PC-3 (cell line): ENCODE measurements around the gene ZBTB7B. TPM values are rescaled to one million over a fixed set of nuclear protein-coding genes. Genes with fewer than 3 reads are reported as not detected.

Source experiments
- ATAC-seq: fragments of 200-7000 bp; cut with Tn5 transposase; 2 replicates; pipeline ENCODE4 v1.9.1; 2020; ENCODE audit warnings: mild to moderate bottlenecking, moderate library complexity
- BruUV-seq: library from RNA; stranded (reverse); fragments of 400-500 nt; replicated peaks from 2 replicates; lab custom pipeline; 2021; lab: Mats Ljungman, UMichigan
- CTCF ChIA-PET: fragments of 300-600 bp; sonication (Branson Sonifier 250); formaldehyde crosslinking; loops from one replicate; lab custom pipeline; 2022; ENCODE audit warnings: antibody characterized with exemption; lab: Charles Lee
- POLR2A ChIA-PET: fragments of 300-600 bp; sonication (Branson Sonifier 250); formaldehyde crosslinking; loops from one replicate; lab custom pipeline; 2022; ENCODE audit warnings: antibody characterized with exemption; ENCODE audit not compliant: unreplicated experiment; lab: Charles Lee
- DNase-seq: peaks from one replicate; pipeline ENCODE4 v3.0.0-alpha.2; 2015
- H2AFZ ChIP-seq: fragments of 300-600 bp; sonication (generic); 2 replicates; pipeline ENCODE4 v1.6.0; 2016; ENCODE audit warnings: antibody characterized with exemption, low read length
- H3F3A ChIP-seq: fragments of 300-600 bp; sonication (generic); one replicate; pipeline ENCODE4 v1.6.0; 2017; ENCODE audit warnings: antibody characterized with exemption, low read length, control low read depth, mild to moderate bottlenecking; ENCODE audit not compliant: unreplicated experiment
- H3K27ac ChIP-seq: fragments of 300-600 bp; sonication (generic); 2 replicates; pipeline ENCODE4 v1.5.1; 2016; ENCODE audit warnings: mild to moderate bottlenecking, low read length
- H3K27me3 ChIP-seq: fragments of 300-600 bp; sonication (generic); 2 replicates; pipeline ENCODE4 v1.6.1; 2016; ENCODE audit warnings: low read length, mixed read lengths
- H3K36me3 ChIP-seq: fragments of 300-600 bp; sonication (generic); 2 replicates; pipeline ENCODE4 v1.6.1; 2016; ENCODE audit warnings: low read depth, mixed run types, low read length, mixed read lengths
- H3K4me1 ChIP-seq: fragments of 300-600 bp; sonication (generic); 2 replicates; pipeline ENCODE4 v1.5.1; 2016; ENCODE audit warnings: low read length; ENCODE audit not compliant: insufficient read depth
- H3K4me2 ChIP-seq: fragments of 300-600 bp; sonication (generic); 2 replicates; pipeline ENCODE4 v1.6.0; 2016; ENCODE audit warnings: low read length
- H3K4me3 ChIP-seq: fragments of 300-600 bp; sonication (generic); 2 replicates; pipeline ENCODE4 v1.5.1; 2016; ENCODE audit warnings: mild to moderate bottlenecking, low read length, mixed read lengths
- H3K79me2 ChIP-seq: fragments of 300-600 bp; sonication (generic); 2 replicates; pipeline ENCODE4 v1.6.1; 2017; ENCODE audit warnings: low read length, mixed read lengths
- H3K9ac ChIP-seq: fragments of 300-600 bp; sonication (generic); 2 replicates; pipeline ENCODE4 v1.6.0; 2016; ENCODE audit warnings: mild to moderate bottlenecking, low read length
- H3K9me2 ChIP-seq: fragments of 300-600 bp; sonication (generic); replicated peaks from 2 replicates; pipeline ENCODE4 v1.6.1; 2016; ENCODE audit warnings: mixed run types, low read length, mixed read lengths
- H3K9me3 ChIP-seq: fragments of 300-600 bp; sonication (generic); 2 replicates; pipeline ENCODE4 v1.6.1; 2016; ENCODE audit warnings: low read length, mixed read lengths
- H4K20me1 ChIP-seq: fragments of 300-600 bp; sonication (generic); 2 replicates; pipeline ENCODE4 v1.6.1; 2016; ENCODE audit warnings: low read length, mixed read lengths
- EZH2 ChIP-seq: fragments of 300-600 bp; sonication (generic); IDR thresholded peaks from one replicate; pipeline ENCODE4 v1.6.1; 2017; ENCODE audit warnings: antibody characterized with exemption, mild to moderate bottlenecking, low read length; ENCODE audit not compliant: unreplicated experiment
- EZH2phosphoT487 ChIP-seq: fragments of 300-600 bp; sonication (generic); IDR thresholded peaks from 2 replicates; pipeline ENCODE4 v1.6.1; 2018; ENCODE audit warnings: mild to moderate bottlenecking, antibody characterized with exemption, low read length, borderline replicate concordance
- intact Hi-C: fragments of 100-400 bp; cut with micrococcal nuclease; formaldehyde crosslinking; loops from 2 replicates; pipeline ENCODE4 v1.9.0; 2023
- total RNA-seq: library from RNA; depleted of rRNA; stranded (reverse); fragments of >200 nt; gene quantifications from 2 replicates; pipeline ENCODE4 v1.2.3, GENCODE V29; 2014
- TF ChIP-seq, protein P1 (sequence below): fragments of 300-600 bp; sonication (generic); conservative IDR thresholded peaks from 2 replicates; pipeline ENCODE4 v1.5.1; 2017; ENCODE audit warnings: antibody characterized with exemption, low read depth, mild to moderate bottlenecking, low read length

Gene ZBTB7B
- total RNA-seq, 1 experiment from 2014 or later, result 39.7 TPM

DNA sequence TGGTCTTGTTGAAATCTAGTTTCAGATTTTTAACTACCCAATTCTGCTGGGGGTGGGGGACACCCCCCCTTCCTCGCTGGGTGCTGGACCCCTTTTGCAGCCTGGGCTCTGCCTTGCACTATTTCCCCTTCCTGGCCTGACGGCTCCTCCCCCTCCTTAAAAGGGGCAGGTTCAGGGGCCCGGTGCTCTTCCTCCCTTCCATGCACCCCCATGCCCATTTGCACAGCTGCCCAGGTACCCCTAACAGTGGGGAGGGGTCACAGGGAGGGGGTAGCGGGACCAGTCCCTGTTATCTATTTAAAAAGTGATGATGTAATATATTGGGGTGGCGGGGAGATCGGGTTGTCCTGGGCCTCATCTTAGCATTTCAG, 15.3 kb downstream of the ZBTB7B start:
- intact Hi-C loops, result loop anchor here (1.0 to 5.0 kb wide), 4 partner anchors 13 to 57 kb away; partner anchors contain the start of genes ADAM15 and PYGO2
- Histone ChIP-seq H3K9ac (peak overlapping the region; percentile 13; the same call in 1 of the 2 replicates), H3K36me3 (peaks cover 25% of the 10 kb centered on the region)

DNA sequence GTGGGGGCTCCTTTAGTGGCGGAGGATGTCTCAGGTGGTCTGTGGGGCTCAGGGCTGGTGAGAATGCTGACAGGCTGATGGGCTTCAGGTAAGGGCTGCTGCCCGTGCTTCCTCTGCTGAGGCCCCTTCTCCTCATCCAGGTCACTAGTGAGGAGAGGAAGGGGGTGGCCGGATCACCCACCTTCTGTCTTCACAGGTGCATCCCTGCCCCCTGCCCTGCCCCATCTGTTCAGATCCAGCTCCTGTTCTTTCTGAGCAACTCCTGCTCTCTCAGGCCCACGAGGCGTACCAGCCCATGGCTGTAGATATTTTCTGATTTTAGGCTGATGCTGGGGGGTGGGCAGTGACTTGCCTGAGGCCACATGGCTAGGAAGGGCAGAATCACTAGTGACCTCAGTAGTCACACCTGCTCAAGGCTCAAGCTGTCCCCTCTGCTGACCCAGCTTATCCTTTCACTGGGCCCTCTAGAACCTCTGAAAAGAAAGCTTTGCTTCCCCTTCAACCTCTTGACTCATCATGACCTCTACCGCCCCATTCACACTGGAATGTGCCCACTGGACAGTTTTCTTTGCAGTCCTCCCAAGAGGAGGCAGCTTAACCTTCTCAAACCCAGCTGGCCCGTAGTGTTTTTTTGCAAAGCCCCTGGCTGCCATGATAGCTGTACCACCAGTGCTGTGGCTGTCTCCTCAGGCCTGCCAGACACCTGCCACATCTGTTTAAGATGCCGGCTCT, 16.2 kb downstream of the ZBTB7B start:
- BruUV-seq, result no TSS peak
- ATAC-seq (no peak), DNase-seq (no peak)
- no peaks in the 10 kb centered on the region for H3F3A ChIP-seq
- H2AFZ ChIP-seq, result no peak overlapping the region
- ChIA-PET POLR2A (no interaction called here), CTCF (no interaction called here)
- H3K9me3 ChIP-seq, result no peaks in the 10 kb centered on the region
- H3K4me1 ChIP-seq, result peaks cover 21% of the 10 kb centered on the region
- no peaks in the 10 kb centered on the region for H3K79me2 ChIP-seq
- TF ChIP-seq, protein P1, sequence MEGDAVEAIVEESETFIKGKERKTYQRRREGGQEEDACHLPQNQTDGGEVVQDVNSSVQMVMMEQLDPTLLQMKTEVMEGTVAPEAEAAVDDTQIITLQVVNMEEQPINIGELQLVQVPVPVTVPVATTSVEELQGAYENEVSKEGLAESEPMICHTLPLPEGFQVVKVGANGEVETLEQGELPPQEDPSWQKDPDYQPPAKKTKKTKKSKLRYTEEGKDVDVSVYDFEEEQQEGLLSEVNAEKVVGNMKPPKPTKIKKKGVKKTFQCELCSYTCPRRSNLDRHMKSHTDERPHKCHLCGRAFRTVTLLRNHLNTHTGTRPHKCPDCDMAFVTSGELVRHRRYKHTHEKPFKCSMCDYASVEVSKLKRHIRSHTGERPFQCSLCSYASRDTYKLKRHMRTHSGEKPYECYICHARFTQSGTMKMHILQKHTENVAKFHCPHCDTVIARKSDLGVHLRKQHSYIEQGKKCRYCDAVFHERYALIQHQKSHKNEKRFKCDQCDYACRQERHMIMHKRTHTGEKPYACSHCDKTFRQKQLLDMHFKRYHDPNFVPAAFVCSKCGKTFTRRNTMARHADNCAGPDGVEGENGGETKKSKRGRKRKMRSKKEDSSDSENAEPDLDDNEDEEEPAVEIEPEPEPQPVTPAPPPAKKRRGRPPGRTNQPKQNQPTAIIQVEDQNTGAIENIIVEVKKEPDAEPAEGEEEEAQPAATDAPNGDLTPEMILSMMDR, result no peak
- TF ChIP-seq EZH2phosphoT487, result no peak
- TF ChIP-seq EZH2, result no peak
- intact Hi-C loops, result loop anchor here (5.0 kb wide), 1 partner anchor 34 kb away; the partner anchor contains the start of gene ADAM15
- H3K36me3 ChIP-seq, result peaks cover 25% of the 10 kb centered on the region
- H3K4me2 ChIP-seq, result no peak overlapping the region
- no peaks in the 10 kb centered on the region for H3K9me2 ChIP-seq
- no peak overlapping the region for H3K9ac ChIP-seq
- H4K20me1 ChIP-seq, result no peaks in the 10 kb centered on the region
- no peak overlapping the region for H3K27ac ChIP-seq
- no peaks in the 10 kb centered on the region for H3K27me3 ChIP-seq
- no peak overlapping the region for H3K4me3 ChIP-seq

More for the DNA sequence above, 15.3 kb downstream of the ZBTB7B start:
- BruUV-seq, result no TSS peak
- H3K4me1 ChIP-seq, result peaks cover 21% of the 10 kb centered on the region
- H3F3A ChIP-seq, result no peaks in the 10 kb centered on the region
- CTCF ChIA-PET, result interaction anchor here (0.6 to 1.9 kb wide), 12 partner anchors 8 to 81 kb away, joined by 3 to 16 read pairs (median 6); partner anchors contain the start of genes ADAM15, FLAD1, PMVK and ZBTB7B
- H3K27ac ChIP-seq, result 0 out of 2 replicates have a peak overlapping the region, but pooled peaks have one; percentile 87
- POLR2A ChIA-PET, result interaction anchor here (0.9 kb wide), 1 partner anchor 46 kb away, joined by 3 read pairs; no protein-coding TSS in a partner anchor
- no peaks in the 10 kb centered on the region for H3K9me3 ChIP-seq
- H3K4me2 ChIP-seq, result peak overlapping the region; percentile 79
- peaks cover 5% of the 10 kb centered on the region; the same call in 1 of the 2 replicates for H3K79me2 ChIP-seq
- 0 out of 2 replicates have a peak overlapping the region, but pooled peaks have one; percentile 19 for H2AFZ ChIP-seq
- H3K9me2 ChIP-seq, result no peaks in the 10 kb centered on the region
- no peak for ATAC-seq
- H4K20me1 ChIP-seq, result no peaks in the 10 kb centered on the region
- DNase-seq, result no peak
- TF ChIP-seq, protein P1, result no peak
- TF ChIP-seq EZH2 (no peak), EZH2phosphoT487 (no peak)
- peak overlapping the region; percentile 42; the same call in 1 of the 2 replicates for H3K4me3 ChIP-seq
- no peaks in the 10 kb centered on the region for H3K27me3 ChIP-seq
